ENCODE data around the gene ARHGEF28. TPM values are rescaled to one million over a fixed set of nuclear protein-coding genes. Genes with fewer than 3 reads are reported as not detected.

The ARHGEF28 gene
- total and polyA plus RNA-seq, 2 of the 4 experiments (the other 2 are of a cell fraction) = 3.6 to 16.0 TPM

DNA sequence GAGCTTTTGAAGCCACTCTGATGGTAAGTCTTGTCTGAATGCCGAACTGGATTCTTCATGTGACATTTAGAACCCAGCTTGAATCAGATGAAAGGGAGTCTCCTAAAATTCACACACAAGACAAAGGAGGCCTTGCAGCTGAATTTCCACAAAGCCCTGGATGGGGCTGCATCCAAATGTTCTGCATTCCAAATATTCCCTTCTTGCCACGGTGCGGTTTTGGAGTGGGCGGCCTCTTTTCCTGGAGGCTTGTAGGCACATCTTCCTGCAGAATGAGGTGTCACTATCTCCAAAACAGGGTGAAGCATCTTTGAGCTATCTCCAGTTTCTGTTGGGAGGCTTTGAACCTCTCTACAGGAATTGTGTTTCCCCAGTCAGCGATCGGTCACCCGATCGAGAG lies 342.7 kb downstream of the ARHGEF28 start:
- Histone ChIP-seq H3K27ac (ENCODE audit: insufficient read depth, low read length) (no peak overlapping the region), H2AK9ac (replicated peaks; ENCODE audit: low read depth, low read length, poor library complexity) (no peak overlapping the region), H3K56ac (ENCODE audit: extremely low read depth, insufficient read depth, low read length) (no peak overlapping the region), H3K9ac (ENCODE audit: low read depth, low read length) (no peak overlapping the region), H3K27me3 (ENCODE audit: control insufficient read depth, insufficient read depth, low read length) (peaks cover 12% of the 10 kb centered on the region), H2BK15ac (ENCODE audit: low read depth, low read length) (no peak overlapping the region), H4K8ac (ENCODE audit: low read depth in 2 of 2, low read length in 2 of 2) (no peak overlapping the region), H3K4me3 (ENCODE audit: insufficient read depth, low read depth, low read length) (no peak overlapping the region), H3K18ac (ENCODE audit: low read depth, low read length) (no peak overlapping the region), H3K23ac (ENCODE audit: low read depth, low read length) (no peak overlapping the region), H2AK5ac (ENCODE audit: low read depth, low read length) (no peak overlapping the region), H3K4me2 (ENCODE audit: low read depth, low read length) (no peak overlapping the region), H2BK20ac (ENCODE audit: low read depth, low read length) (no peak overlapping the region), H4K91ac (ENCODE audit: insufficient read depth, low read depth, low read length) (no peak overlapping the region), H3K9me1 (ENCODE audit: insufficient read depth, low read length) (no peaks in the 10 kb centered on the region), H3K14ac (replicated peaks; ENCODE audit: low read depth, low read length) (no peak overlapping the region), H3K4ac (ENCODE audit: low read depth, low read length) (no peak overlapping the region), H3K9me3 (ENCODE audit: control insufficient read depth, insufficient read depth, low read length) (no peaks in the 10 kb centered on the region), H3K79me1 (ENCODE audit: low read depth in 1 of 2, low read length in 2 of 2) (no peaks in the 10 kb centered on the region), H2BK5ac (ENCODE audit: low read depth, low read length, poor library complexity, severe bottlenecking) (no peak overlapping the region), H2BK120ac (ENCODE audit: low read depth, low read length) (no peak overlapping the region), H3K36me3 (ENCODE audit: control insufficient read depth, insufficient read depth, low read length) (no peaks in the 10 kb centered on the region), H3K4me1 (ENCODE audit: control insufficient read depth, insufficient read depth, low read length) (no peaks in the 10 kb centered on the region), H4K20me1 (ENCODE audit: insufficient read depth, low read length) (no peaks in the 10 kb centered on the region), H4K5ac (ENCODE audit: low read depth, low read length) (no peak overlapping the region), H2AFZ (replicated peaks; ENCODE audit: low read length, poor library complexity) (no peak overlapping the region)
- TF ChIP-seq CEBPB (IDR thresholded peaks at IDR 0.05; ENCODE audit: low read depth, low read length) = no peak
- TF ChIP-seq MAZ (IDR thresholded peaks at IDR 0.05; ENCODE audit: borderline replicate concordance, low read depth, low read length) = no peak
- TF ChIP-seq RAD21 (IDR thresholded peaks at IDR 0.05; ENCODE audit: low read length) = no peak
- no peak for TF ChIP-seq USF2 (IDR thresholded peaks at IDR 0.05; ENCODE audit: low read depth, low read length)
- TF ChIP-seq SMC3 (IDR thresholded peaks at IDR 0.05; ENCODE audit: low read depth, low read length) = no peak
- TF ChIP-seq CHD1 (IDR thresholded peaks at IDR 0.05; ENCODE audit: low read depth, low read length) = no peak
- TF ChIP-seq FOS (IDR thresholded peaks at IDR 0.05; ENCODE audit: low read depth, low read length) = no peak
- no peak for TF ChIP-seq RFX5 (IDR thresholded peaks at IDR 0.05; ENCODE audit: low read depth, low read length)
- TF ChIP-seq POLR2A (IDR thresholded peaks at IDR 0.05; ENCODE audit: low read depth, low read length) = no peak
- no peak for TF ChIP-seq NFE2L2 (IDR thresholded peaks at IDR 0.05; ENCODE audit: low read depth, low read length)
- no peak for TF ChIP-seq MAFK (IDR thresholded peaks at IDR 0.05; ENCODE audit: low read depth, low read length)
- TF ChIP-seq BHLHE40 (IDR thresholded peaks at IDR 0.05; ENCODE audit: low read depth, low read length) = no peak
- TF ChIP-seq MXI1 (IDR thresholded peaks at IDR 0.05; ENCODE audit: borderline replicate concordance, low read depth, low read length) = no peak
- POLR2A ChIA-PET (ENCODE audit: unreplicated experiment) = no interaction called here
- in situ Hi-C loops (cut with MboI; ENCODE audit: low sequenced_read_pairs) = no loop called here
- CTCF ChIA-PET = no interaction called here
- DNase-seq (peak; percentile 12), ATAC-seq (ENCODE audit: low read depth) (no peak)
- intact Hi-C loops (cut with micrococcal nuclease) = no loop called here
- BruUV-seq (replicated peaks) = no TSS peak
- no CpG with 5 or more reads among the region's 8 CpGs for WGBS, 2 experiments (ENCODE audit: extremely low coverage in 2 of 2, insufficient read length in 1 of 2)
- dilution Hi-C loops (cut with HindIII; ENCODE audit: low sequenced_read_pairs, unreplicated experiment) = no loop called here
